Keratinocyte (primary cell): Measurements from ENCODE around the gene TWIST2. TPM values are rescaled to one million over a fixed set of nuclear protein-coding genes. Genes with fewer than 3 reads are reported as not detected.

ENCODE experiments used
- DNase-seq: peaks from one replicate; pipeline ENCODE4 v3.0.0-alpha.2; 2011; ENCODE audit warnings: low read depth, missing footprints, low spot score
- FAIRE-seq: peaks from 2 replicates; lab custom pipeline; 2011; peaks lifted over from hg19 to GRCh38; lab: Jason Lieb, UNC
- H2AFZ ChIP-seq: 2 replicates; pipeline ENCODE4 v1.6.0; 2012; ENCODE audit warnings: low read length, control low read depth, inconsistent platforms; ENCODE audit not compliant: control insufficient read depth
- H3K27ac ChIP-seq: 2 replicates; pipeline ENCODE4 v1.5.1; 2011; ENCODE audit warnings: low read length; ENCODE audit not compliant: control insufficient read depth, insufficient read depth
- H3K27me3 ChIP-seq: 3 replicates; pipeline ENCODE4 v1.6.0; 2011; ENCODE audit warnings: low read length; ENCODE audit not compliant: control insufficient read depth, insufficient read depth; ENCODE audit errors: extremely low read depth
- H3K36me3 ChIP-seq, 2 experiments: 2 replicates in 1 of 2; 3 replicates in 1 of 2; pipeline ENCODE4 v1.5.1; 2011; ENCODE audit warnings: low read length in 2 of 2, mild to moderate bottlenecking in 1 of 2; ENCODE audit not compliant: control insufficient read depth in 2 of 2, insufficient read depth in 2 of 2; ENCODE audit errors: extremely low read depth in 1 of 2
- H3K4me1 ChIP-seq: 3 replicates; pipeline ENCODE4 v1.5.1; 2011; ENCODE audit warnings: low read length; ENCODE audit not compliant: control insufficient read depth, insufficient read depth; ENCODE audit errors: extremely low read depth
- H3K4me2 ChIP-seq: 3 replicates; pipeline ENCODE4 v1.6.0; 2011; ENCODE audit warnings: low read depth, low read length; ENCODE audit not compliant: control insufficient read depth, insufficient read depth; ENCODE audit errors: extremely low read depth
- H3K4me3 ChIP-seq, 3 experiments: fragments of 200-600 bp in 1 of 3; sonication (generic) in 1 of 3; 2 replicates in 2 of 3; 3 replicates in 1 of 3; pipeline ENCODE4 v1.5.1; 2011 to 2016; ENCODE audit warnings: low read length in 3 of 3, mild to moderate bottlenecking in 3 of 3, control low read depth in 2 of 3, inconsistent platforms in 1 of 3, low read depth in 1 of 3, mixed read lengths in 1 of 3, mixed run types in 1 of 3, moderate library complexity in 1 of 3; ENCODE audit not compliant: control insufficient read depth in 2 of 3, insufficient read depth in 2 of 3; ENCODE audit errors: extremely low read depth in 1 of 3
- H3K79me2 ChIP-seq: 2 replicates; pipeline ENCODE4 v1.6.0; 2012; ENCODE audit warnings: low read length; ENCODE audit not compliant: control insufficient read depth, insufficient read depth
- H3K9ac ChIP-seq: 3 replicates; pipeline ENCODE4 v1.6.0; 2011; ENCODE audit warnings: low read length; ENCODE audit not compliant: control insufficient read depth, insufficient read depth; ENCODE audit errors: extremely low read depth
- H3K9me1 ChIP-seq: 3 replicates; pipeline ENCODE4 v1.6.0; 2011; ENCODE audit warnings: low read length; ENCODE audit not compliant: control insufficient read depth, insufficient read depth; ENCODE audit errors: extremely low read depth
- H3K9me3 ChIP-seq: 2 replicates; pipeline ENCODE4 v1.5.1; 2012; ENCODE audit warnings: low read depth, low read length; ENCODE audit not compliant: control insufficient read depth
- H4K20me1 ChIP-seq: 3 replicates; pipeline ENCODE4 v1.6.0; 2011; ENCODE audit warnings: low read length; ENCODE audit not compliant: control insufficient read depth, insufficient read depth; ENCODE audit errors: extremely low read depth
- EZH2 ChIP-seq: IDR thresholded peaks from one replicate; pipeline ENCODE4 v1.6.1; 2012; ENCODE audit warnings: inconsistent platforms, mild to moderate bottlenecking, low read length, moderate library complexity
- dilution Hi-C: fragments of 300-500 bp; cut with MboI; formaldehyde crosslinking; loops from one replicate; pipeline ENCODE4 v1.7.0; 2020; ENCODE audit warnings: low sequenced_read_pairs; ENCODE audit not compliant: extremely low pct_ligation_motif_present
- polyA plus RNA-seq, 5 experiments: library from polyadenylated mRNA; depleted of rRNA in 3 of 5; stranded (reverse) in 3 of 5; stranded (forward) in 1 of 5; unstranded in 1 of 5; fragments of >200 nt; gene quantifications; 1 replicate in 1 of 5; 2 replicates in 3 of 5; 3 replicates in 1 of 5; pipeline versions ENCODE4 v1.2.1 to v1.2.3, GENCODE V29; 2011 to 2012; ENCODE audit warnings: missing spikeins in 2 of 5, low read depth in 1 of 5, low replicate concordance in 1 of 5
- TF ChIP-seq, protein P1 (sequence below), 3 experiments: IDR thresholded peaks in 1 of 3; conservative IDR thresholded peaks in 1 of 3; optimal IDR thresholded peaks in 1 of 3; 2 replicates in 2 of 3; 3 replicates in 1 of 3; pipeline versions ENCODE3 to v1.5.1; 2011; ENCODE audit warnings: low read length in 3 of 3, mild to moderate bottlenecking in 3 of 3, moderate library complexity in 2 of 3, control low read depth in 1 of 3, inconsistent platforms in 1 of 3; ENCODE audit not compliant: insufficient read depth in 2 of 3; ENCODE audit errors: extremely low read depth in 1 of 3

The TWIST2 gene
- polyA plus RNA-seq, 1 donor (not counting 4 experiments of a cell fraction or from before 2014, with no cell fraction given) = 5.5 TPM

DNA sequence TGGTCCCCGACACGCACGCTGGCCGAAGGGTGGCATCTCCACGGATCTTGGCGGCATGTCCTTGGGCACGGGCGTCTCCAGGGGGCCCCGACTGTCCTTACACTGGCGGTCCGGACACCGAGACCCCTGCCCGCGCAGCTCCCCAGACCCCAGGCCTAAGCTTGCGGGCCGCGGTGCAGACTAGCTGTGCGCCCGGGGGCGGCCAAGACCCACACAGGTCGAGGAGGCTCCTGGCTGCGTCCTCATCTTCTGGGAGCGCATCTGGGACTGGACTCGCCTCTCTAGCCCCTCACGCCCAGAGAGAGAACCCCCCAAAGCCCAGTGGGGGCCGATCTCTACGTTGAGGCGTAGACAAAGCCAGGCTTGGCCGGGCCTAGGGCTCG lies 475 bp upstream of the TWIST2 start:
- no peak for TF ChIP-seq EZH2
- Histone ChIP-seq H3K27me3 (peaks cover 60% of the 10 kb centered on the region), H4K20me1 (no peaks in the 10 kb centered on the region), H3K79me2 (peaks cover 5% of the 10 kb centered on the region), H3K9me3 (no peaks in the 10 kb centered on the region), H3K36me3 (no peaks in the 10 kb centered on the region), H3K9ac (peak overlapping the region; percentile 56), H2AFZ (peak overlapping the region; percentile 52), H3K27ac (no peak overlapping the region), H3K4me2 (peak overlapping the region; percentile 62), H3K4me1 (no peaks in the 10 kb centered on the region), H3K9me1 (no peaks in the 10 kb centered on the region), H3K4me3 (peak overlapping the region; percentile 43 to 64 (median 46))
- dilution Hi-C loops = no loop called here
- FAIRE-seq (no peak), DNase-seq (no peak)

DNA sequence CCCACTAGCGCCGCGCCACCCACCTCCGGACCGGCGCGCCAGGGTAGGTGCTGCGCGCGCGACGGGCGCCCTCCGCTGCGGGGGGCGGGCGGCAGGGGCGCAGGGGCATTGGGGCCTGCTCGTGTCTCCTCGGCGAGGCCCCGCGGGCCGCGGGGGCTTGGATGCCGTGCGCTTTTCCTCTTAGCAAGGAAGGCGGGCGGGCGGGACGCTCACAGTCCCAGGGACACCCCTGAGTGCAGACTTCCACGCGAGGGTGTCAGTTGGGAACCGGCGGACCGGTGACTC lies 748 bp downstream of the TWIST2 start:
- FAIRE-seq = no peak

DNA sequence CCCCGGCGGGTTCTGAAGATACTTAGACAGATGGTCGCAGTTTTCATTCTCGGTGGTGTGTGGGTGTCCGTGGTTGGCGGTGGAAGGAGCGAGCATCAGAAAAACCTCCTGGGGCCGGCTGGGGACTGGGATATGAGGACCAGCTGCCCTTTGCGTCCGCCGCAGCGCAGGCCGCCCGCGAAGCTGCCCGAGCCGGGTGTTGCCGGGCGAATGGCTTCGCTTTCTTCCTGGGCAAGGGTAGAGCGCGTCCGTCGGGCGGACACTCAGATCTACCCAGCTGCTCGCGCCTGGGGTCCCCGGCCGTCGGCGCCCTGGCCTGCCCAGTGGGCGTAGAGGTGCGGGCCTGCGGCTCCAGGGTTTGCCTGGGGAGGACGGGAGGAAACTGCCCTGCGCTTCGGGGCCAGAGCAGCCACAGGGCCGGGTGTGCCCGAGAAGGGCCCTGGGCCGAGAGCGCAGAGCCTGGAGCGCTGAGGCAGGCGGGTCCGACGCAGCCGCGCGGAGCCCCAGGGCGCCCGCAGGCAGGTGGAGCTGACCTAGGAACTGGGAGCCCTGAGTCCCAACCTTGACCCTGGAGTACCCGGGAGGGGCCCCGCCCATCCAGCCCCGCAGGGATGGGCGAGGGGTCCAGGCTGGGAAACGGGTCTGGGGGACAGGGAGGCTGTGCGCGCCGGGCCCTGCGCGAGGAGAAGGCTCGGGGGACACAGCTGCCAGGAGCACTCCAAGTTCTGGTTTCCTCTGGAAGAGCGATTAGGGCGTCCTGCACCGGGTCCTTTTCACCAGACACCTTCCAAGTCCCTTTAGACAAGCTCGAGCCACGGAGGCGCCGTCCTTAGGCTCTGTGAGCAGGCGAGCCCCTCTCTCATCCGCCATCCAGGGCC lies 1.3 kb downstream of the TWIST2 start:
- Histone ChIP-seq H3K9ac (peak overlapping the region; percentile 47), H3K36me3 (no peaks in the 10 kb centered on the region), H3K4me3 (peak overlapping the region; percentile 46 to 64 (median 56)), H3K4me2 (peak overlapping the region; percentile 62), H3K4me1 (no peaks in the 10 kb centered on the region), H3K79me2 (peaks cover 6% of the 10 kb centered on the region), H3K27me3 (peaks cover 57% of the 10 kb centered on the region), H2AFZ (no peak overlapping the region), H4K20me1 (no peaks in the 10 kb centered on the region), H3K9me1 (no peaks in the 10 kb centered on the region), H3K27ac (no peak overlapping the region), H3K9me3 (no peaks in the 10 kb centered on the region)
- TF ChIP-seq, protein P1, sequence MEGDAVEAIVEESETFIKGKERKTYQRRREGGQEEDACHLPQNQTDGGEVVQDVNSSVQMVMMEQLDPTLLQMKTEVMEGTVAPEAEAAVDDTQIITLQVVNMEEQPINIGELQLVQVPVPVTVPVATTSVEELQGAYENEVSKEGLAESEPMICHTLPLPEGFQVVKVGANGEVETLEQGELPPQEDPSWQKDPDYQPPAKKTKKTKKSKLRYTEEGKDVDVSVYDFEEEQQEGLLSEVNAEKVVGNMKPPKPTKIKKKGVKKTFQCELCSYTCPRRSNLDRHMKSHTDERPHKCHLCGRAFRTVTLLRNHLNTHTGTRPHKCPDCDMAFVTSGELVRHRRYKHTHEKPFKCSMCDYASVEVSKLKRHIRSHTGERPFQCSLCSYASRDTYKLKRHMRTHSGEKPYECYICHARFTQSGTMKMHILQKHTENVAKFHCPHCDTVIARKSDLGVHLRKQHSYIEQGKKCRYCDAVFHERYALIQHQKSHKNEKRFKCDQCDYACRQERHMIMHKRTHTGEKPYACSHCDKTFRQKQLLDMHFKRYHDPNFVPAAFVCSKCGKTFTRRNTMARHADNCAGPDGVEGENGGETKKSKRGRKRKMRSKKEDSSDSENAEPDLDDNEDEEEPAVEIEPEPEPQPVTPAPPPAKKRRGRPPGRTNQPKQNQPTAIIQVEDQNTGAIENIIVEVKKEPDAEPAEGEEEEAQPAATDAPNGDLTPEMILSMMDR (optimal IDR thresholded peaks at IDR 0.05 in 1 of 3, IDR thresholded peaks at IDR 0.05 in 1 of 3, conservative IDR thresholded peaks at IDR 0.05 in 1 of 3; ENCODE audit: extremely low read depth in 1 of 3, insufficient read depth in 2 of 3, low read length in 3 of 3) = no peak
- TF ChIP-seq EZH2 = no peak
- dilution Hi-C loops = no loop called here
- DNase-seq (no peak), FAIRE-seq (no peak)

More for the DNA sequence above, 748 bp downstream of the TWIST2 start:
- peak overlapping the region; percentile 78 for H2AFZ ChIP-seq
- H3K79me2 ChIP-seq = peaks cover 6% of the 10 kb centered on the region
- no peaks in the 10 kb centered on the region for H4K20me1 ChIP-seq
- H3K36me3 ChIP-seq = no peaks in the 10 kb centered on the region
- no peak for DNase-seq
- peak overlapping the region; percentile 46 to 64 (median 56) for H3K4me3 ChIP-seq
- H3K4me2 ChIP-seq = peak overlapping the region; percentile 62
- TF ChIP-seq EZH2 = no peak
- dilution Hi-C loops = no loop called here
- no peaks in the 10 kb centered on the region for H3K4me1 ChIP-seq
- H3K9ac ChIP-seq = peak overlapping the region; percentile 47
- no peak overlapping the region for H3K27ac ChIP-seq
- H3K9me3 ChIP-seq = no peaks in the 10 kb centered on the region
- peaks cover 54% of the 10 kb centered on the region for H3K27me3 ChIP-seq
- no peaks in the 10 kb centered on the region for H3K9me1 ChIP-seq
